SK-N-SH treated with all-trans-retinoic acid at 6 μM for 48 hours (cell line): Measurements from ENCODE around the gene LCLAT1.
A peak's percentile ranks its signal among the peaks of the same experiment; 100 is the strongest.

ENCODE experiments used
- ATAC-seq: fragments of 200-7000 bp; cut with Tn5 transposase; 3 replicates; pipeline ENCODE4 v1.9.1; 2020; ENCODE audit warnings: mild to moderate bottlenecking, moderate library complexity
- ARNTL ChIP-seq: fragments of 450-650 bp; formaldehyde crosslinking; IDR thresholded peaks from 2 replicates; pipeline ENCODE4 v1.5.0; 2020; ENCODE audit warnings: low read depth, mild to moderate bottlenecking, moderate library complexity, borderline replicate concordance
- BACH2 ChIP-seq: fragments of 250-450 bp; sonication (Bioruptor Pico); IDR thresholded peaks from 2 replicates; pipeline ENCODE4 v1.9.0; 2021; ENCODE audit warnings: mild to moderate bottlenecking, borderline replicate concordance
- CSDC2 ChIP-seq: fragments of 250-450 bp; sonication (Bioruptor Pico); IDR thresholded peaks from 2 replicates; pipeline ENCODE4 v1.5.0; 2020; ENCODE audit warnings: mild to moderate bottlenecking, moderate library complexity
- CSRNP3 ChIP-seq: fragments of 250-450 bp; sonication (Bioruptor Pico); IDR thresholded peaks from 2 replicates; pipeline ENCODE4 v1.5.1; 2021; ENCODE audit warnings: mild to moderate bottlenecking, moderate library complexity
- ESRRG ChIP-seq: fragments of 250-450 bp; sonication (Bioruptor Pico); IDR thresholded peaks from 2 replicates; pipeline ENCODE4 v1.6.1; 2021; ENCODE audit warnings: mild to moderate bottlenecking
- GLIS3 ChIP-seq: fragments of 250-450 bp; sonication (Bioruptor Pico); IDR thresholded peaks from 2 replicates; pipeline ENCODE4 v1.5.0; 2020; ENCODE audit warnings: mild to moderate bottlenecking, moderate library complexity
- ISL1 ChIP-seq: fragments of 250-450 bp; sonication (Bioruptor Pico); IDR thresholded peaks from 2 replicates; pipeline ENCODE4 v2.1.2; 2022; ENCODE audit warnings: mild to moderate bottlenecking, moderate library complexity
- PATZ1 ChIP-seq: fragments of 250-450 bp; sonication (Bioruptor Pico); IDR thresholded peaks from 2 replicates; pipeline ENCODE4 v1.8.0; 2020; ENCODE audit warnings: mild to moderate bottlenecking, moderate library complexity, borderline replicate concordance
- POU6F1 ChIP-seq: fragments of 250-450 bp; sonication (Bioruptor Pico); IDR thresholded peaks from 2 replicates; pipeline ENCODE4 v1.8.0; 2021; ENCODE audit warnings: low read depth, mild to moderate bottlenecking, moderate library complexity, borderline replicate concordance
- PPARA ChIP-seq: fragments of 250-450 bp; sonication (Bioruptor Pico); IDR thresholded peaks from 2 replicates; pipeline ENCODE4 v1.5.0; 2020; ENCODE audit warnings: mild to moderate bottlenecking, borderline replicate concordance
- RARB ChIP-seq: fragments of 250-450 bp; sonication (Bioruptor Pico); IDR thresholded peaks from 2 replicates; pipeline ENCODE4 v1.8.0; 2021; ENCODE audit warnings: mild to moderate bottlenecking, moderate library complexity
- SNAI2 ChIP-seq: fragments of 250-450 bp; sonication (Bioruptor Pico); IDR thresholded peaks from 2 replicates; pipeline ENCODE4 v1.5.0; 2020; ENCODE audit warnings: mild to moderate bottlenecking, moderate library complexity
- TOX ChIP-seq: fragments of 250-450 bp; sonication (Bioruptor Pico); IDR thresholded peaks from 2 replicates; pipeline ENCODE4 v1.8.0; 2021; ENCODE audit warnings: mild to moderate bottlenecking, moderate library complexity, borderline replicate concordance
- TSHZ2 ChIP-seq: fragments of 250-450 bp; sonication (Bioruptor Pico); IDR thresholded peaks from 2 replicates; pipeline ENCODE4 v1.5.0; 2020; ENCODE audit warnings: mild to moderate bottlenecking, moderate library complexity
- ZC3H10 ChIP-seq: fragments of 250-450 bp; sonication (Bioruptor Pico); IDR thresholded peaks from 2 replicates; pipeline ENCODE4 v1.5.1; 2021; ENCODE audit warnings: mild to moderate bottlenecking, moderate library complexity
- ZFP3 ChIP-seq: fragments of 250-450 bp; sonication (Bioruptor Pico); IDR thresholded peaks from 2 replicates; pipeline ENCODE4 v1.5.0; 2020; ENCODE audit warnings: mild to moderate bottlenecking, moderate library complexity
- ZFP30 ChIP-seq: fragments of 450-650 bp; formaldehyde crosslinking; IDR thresholded peaks from 2 replicates; pipeline ENCODE4 v1.5.0; 2022; ENCODE audit warnings: mild to moderate bottlenecking, moderate library complexity
- ZNF565 ChIP-seq: fragments of 450-650 bp; formaldehyde crosslinking; conservative IDR thresholded peaks from 2 replicates; pipeline ENCODE4 v1.5.0; 2020; ENCODE audit warnings: low read depth, mild to moderate bottlenecking, moderate library complexity
- ZNF70 ChIP-seq: fragments of 450-650 bp; formaldehyde crosslinking; IDR thresholded peaks from 2 replicates; pipeline ENCODE4 v1.5.0; 2020; ENCODE audit warnings: mild to moderate bottlenecking, moderate library complexity
- ZNF8 ChIP-seq: fragments of 450-650 bp; formaldehyde crosslinking; IDR thresholded peaks from 2 replicates; pipeline ENCODE4 v1.5.0; 2020; ENCODE audit warnings: mild to moderate bottlenecking, moderate library complexity
- TF ChIP-seq, protein P1 (sequence below): fragments of 250-450 bp; sonication (Bioruptor Pico); IDR thresholded peaks from 2 replicates; pipeline ENCODE4 v1.5.1; 2020; ENCODE audit warnings: low read depth, mild to moderate bottlenecking, moderate library complexity

Gene LCLAT1

DNA sequence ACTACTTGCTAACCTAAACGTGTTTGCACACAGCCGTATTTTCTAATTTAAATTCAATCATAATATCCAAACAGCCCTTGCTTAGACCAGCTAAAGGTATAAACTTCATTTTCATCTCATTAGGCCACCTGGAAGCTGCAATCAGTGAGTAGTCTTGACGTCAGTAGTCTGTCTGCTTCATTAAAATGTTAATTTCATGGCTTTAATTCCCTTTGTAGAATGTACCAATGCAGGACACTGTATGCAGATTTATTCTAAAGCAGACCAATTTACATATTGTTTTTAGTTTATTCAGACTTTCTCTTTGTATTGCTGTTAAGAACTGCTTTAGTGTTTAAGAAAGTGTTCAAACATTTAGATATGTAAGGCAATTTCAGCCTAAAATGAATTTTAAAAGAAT lies 158.2 kb downstream of the LCLAT1 start (continued):
- TF ChIP-seq, protein P1, sequence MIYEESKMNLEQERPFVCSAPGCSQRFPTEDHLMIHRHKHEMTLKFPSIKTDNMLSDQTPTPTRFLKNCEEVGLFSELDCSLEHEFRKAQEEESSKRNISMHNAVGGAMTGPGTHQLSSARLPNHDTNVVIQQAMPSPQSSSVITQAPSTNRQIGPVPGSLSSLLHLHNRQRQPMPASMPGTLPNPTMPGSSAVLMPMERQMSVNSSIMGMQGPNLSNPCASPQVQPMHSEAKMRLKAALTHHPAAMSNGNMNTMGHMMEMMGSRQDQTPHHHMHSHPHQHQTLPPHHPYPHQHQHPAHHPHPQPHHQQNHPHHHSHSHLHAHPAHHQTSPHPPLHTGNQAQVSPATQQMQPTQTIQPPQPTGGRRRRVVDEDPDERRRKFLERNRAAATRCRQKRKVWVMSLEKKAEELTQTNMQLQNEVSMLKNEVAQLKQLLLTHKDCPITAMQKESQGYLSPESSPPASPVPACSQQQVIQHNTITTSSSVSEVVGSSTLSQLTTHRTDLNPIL: no peak
- no peak for TF ChIP-seq BACH2 (CRISPR knock-in tag)

DNA sequence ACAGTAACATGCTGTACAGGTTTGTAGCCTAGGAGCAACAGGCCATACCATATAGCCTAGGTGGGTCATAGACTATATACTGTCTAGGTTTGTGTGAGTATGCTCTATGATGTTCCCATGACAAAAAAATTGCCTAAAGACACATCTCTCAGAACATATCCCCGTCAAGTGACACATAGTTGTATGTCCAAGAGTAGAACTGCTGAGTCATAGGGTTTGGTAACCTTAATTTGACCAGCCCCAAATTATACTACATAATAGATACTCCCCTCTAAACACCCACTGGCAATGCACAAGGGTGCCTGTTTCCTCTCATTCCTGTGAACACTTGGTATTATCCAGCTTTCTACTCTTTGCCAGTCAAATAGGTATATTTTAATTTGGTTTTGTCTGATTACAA lies 161.6 kb downstream of the LCLAT1 start:
- ATAC-seq: no peak
- TF ChIP-seq PATZ1 (CRISPR knock-in tag) (no peak), POU6F1 (CRISPR knock-in tag) (no peak), BACH2 (CRISPR knock-in tag) (no peak)

DNA sequence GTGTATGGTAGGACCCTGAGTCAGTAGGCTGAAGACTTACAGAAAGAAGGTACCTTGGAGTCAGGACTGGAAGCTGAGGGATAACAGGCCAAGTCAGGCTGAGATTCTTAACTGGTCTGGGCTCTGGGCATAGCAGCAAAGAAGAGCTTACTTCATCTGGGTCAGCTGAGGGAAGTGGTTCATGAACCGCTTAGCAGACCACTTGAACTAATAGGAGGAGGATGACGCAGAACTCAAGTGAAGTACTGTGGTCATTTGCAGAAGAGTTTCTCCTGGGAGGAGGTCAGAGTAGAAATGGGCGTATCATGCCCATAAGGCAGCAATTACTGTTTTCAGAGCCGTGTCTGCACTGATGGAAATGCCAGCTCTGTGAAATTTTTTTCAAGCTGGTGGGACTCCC lies 164.5 kb downstream of the LCLAT1 start:
- no peak for TF ChIP-seq RARB
- ATAC-seq: no peak

- no peak; the same call in 2 of the 3 replicates for ATAC-seq
- TF ChIP-seq GLIS3 (CRISPR knock-in tag): peak; percentile 73; the same call in 1 of the 2 replicates
- TF ChIP-seq ARNTL: no peak
- peak; percentile 92 for TF ChIP-seq ISL1 (CRISPR knock-in tag)
- no peak for TF ChIP-seq TOX (CRISPR knock-in tag)
- TF ChIP-seq RARB: no peak
- no peak for TF ChIP-seq POU6F1 (CRISPR knock-in tag)
- no peak for TF ChIP-seq PATZ1 (CRISPR knock-in tag)
- no peak for TF ChIP-seq BACH2 (CRISPR knock-in tag)
- TF ChIP-seq ZFP30 (CRISPR knock-in tag): no peak
- no peak for TF ChIP-seq CSRNP3 (CRISPR knock-in tag)
- TF ChIP-seq TSHZ2 (CRISPR knock-in tag): peak; percentile 27; the same call in 1 of the 2 replicates
- TF ChIP-seq, protein P1: peak; percentile 65
- TF ChIP-seq SNAI2 (CRISPR knock-in tag): peak; percentile 43; the same call in 1 of the 2 replicates
- TF ChIP-seq ZFP3: peak; percentile 77
- no peak for TF ChIP-seq ZNF8 (CRISPR knock-in tag)
- TF ChIP-seq ZNF70 (CRISPR knock-in tag): no peak
- TF ChIP-seq ZNF565 (CRISPR knock-in tag): no peak
- peak; percentile 58; the same call in 1 of the 2 replicates for TF ChIP-seq ESRRG (CRISPR knock-in tag)
- no peak for TF ChIP-seq PPARA (CRISPR knock-in tag)
- TF ChIP-seq CSDC2: peak; percentile 59
- TF ChIP-seq ZC3H10: no peak
These were observed 165.3 kb downstream of the LCLAT1 start for GRCh38 chr2:30612371-30612770.
